Heart left ventricle (tissue), 16 donors: ENCODE measurements around the gene PIANP. TPM values are rescaled to one million over a fixed set of nuclear protein-coding genes. Genes with fewer than 3 reads are reported as not detected.
A peak's percentile ranks its signal among the peaks of the same experiment; 100 is the strongest.

Source experiments
- ATAC-seq, 4 donors: fragments of 200-7000 bp; cut with Tn5 transposase; one replicate each; pipeline ENCODE4 v1.9.1; 2020 to 2022; ENCODE audit warnings: moderate library complexity in 4 of 4, mild to moderate bottlenecking in 3 of 4, moderate number of reproducible peaks in 1 of 4
- DNase-seq, 5 donors: peaks; one replicate each; pipeline ENCODE4 v3.0.0-alpha.2; 2020
- H3K27ac ChIP-seq, 12 donors: fragments of 200-600 bp; sonication (generic) in 4 of 12; one replicate each; pipeline versions ENCODE4 v1.5.0 to v1.8.0; 2016 to 2022; ENCODE audit warnings: mild to moderate bottlenecking in 2 of 12
- H3K27me3 ChIP-seq, 9 donors: fragments of 200-600 bp; sonication (generic) in 2 of 9; one replicate each; pipeline versions ENCODE4 v1.5.1 to v1.8.0; 2016 to 2022; ENCODE audit warnings: mild to moderate bottlenecking in 3 of 9
- H3K36me3 ChIP-seq, 9 donors: fragments of 200-600 bp; sonication (generic) in 2 of 9; one replicate each; pipeline versions ENCODE4 v1.5.0 to v1.8.0; 2018 to 2022; ENCODE audit warnings: mild to moderate bottlenecking in 2 of 9
- H3K4me1 ChIP-seq, 12 donors: fragments of 200-600 bp; sonication (generic) in 4 of 12; one replicate each; pipeline versions ENCODE4 v1.5.0 to v1.8.0; 2016 to 2022; ENCODE audit warnings: mild to moderate bottlenecking in 3 of 12
- H3K4me3 ChIP-seq, 12 donors: fragments of 200-600 bp; sonication (generic) in 4 of 12; one replicate each; pipeline versions ENCODE4 v1.5.0 to v1.8.0; 2017 to 2022; ENCODE audit warnings: mild to moderate bottlenecking in 9 of 12, moderate library complexity in 4 of 12
- H3K9me3 ChIP-seq, 12 donors: fragments of 200-600 bp; sonication (generic) in 4 of 12; one replicate each; pipeline versions ENCODE4 v1.5.0 to v1.8.0; 2016 to 2022; ENCODE audit warnings: mild to moderate bottlenecking in 1 of 12
- POLR2A ChIP-seq, 2 donors: fragments of 450-650 bp; IDR thresholded peaks; one replicate each; pipeline ENCODE4 v1.6.1; 2017; ENCODE audit warnings: antibody characterized with exemption in 2 of 2, mild to moderate bottlenecking in 2 of 2, moderate library complexity in 2 of 2
- WGBS, 4 donors: extraction: QIAGEN DNeasy Blood & Tissue Kit in 2 of 4; methylation state at CpG; one replicate each; pipeline versions ENCODE4 v1.1.5 to v1.1.7; 2013 to 2018; 5-methylcytosine and 5-hydroxymethylcytosine counted together
- intact Hi-C, 10 donors: fragments of 100-400 bp; cut with DNase I; formaldehyde crosslinking; loops; one replicate each; pipeline versions ENCODE4 v1.11.1 to v1.14.2; 2022
- polyA plus RNA-seq, 2 donors: library from polyadenylated mRNA; stranded (reverse); fragments of 200-250 nt; gene quantifications; one replicate each; pipeline ENCODE4 v1.2.3, GENCODE V29; 2013
- total RNA-seq, 9 donors: library from RNA; depleted of rRNA in 2 of 9; stranded (reverse); fragments of >200 nt in 2 of 9; fragmentation: NEBNext Ultra II Directional in 3 of 9; extraction: Animal tissue kit (Norgen Biotek cat#: 25700) in 3 of 9; gene quantifications; one replicate each; pipeline versions ENCODE4 v1.1.0 to v1.2.4, GENCODE V29; 2016 to 2023
- TF ChIP-seq, protein P1 (sequence below), 12 donors: fragments of 200-600 bp; sonication (generic) in 4 of 12; IDR thresholded peaks; one replicate each; pipeline versions ENCODE4 v1.5.0 to v1.8.0; 2018 to 2022; ENCODE audit warnings: antibody characterized with exemption in 12 of 12, mild to moderate bottlenecking in 5 of 12
- donor health status: ischemic (EF 13 %, LVEDD 7.1; RV severe dilation, severe dysfunction).
- donor health status: healthy with polysubstance abuse.
- donor health status: DM: no; HTN: yes; CAD: no.
- donor health status: DM: no; HTN: no; CAD: no.
- donor health status: ischemic (EF 25% LVEDD 6.9; RV normal size, moderate dysfunction).
- donor health status: ischemic (EF 25% LVEDD 5.7; RV mildly dilated, moderate dysfunction).
- donor health status: healthy.
- donor health status: DM: yes; HTN: yes; CAD: no.
- donor health status: ischemic (EF 35%, LVEDD 5.7; RV mildly dilated, moderate dysfunction).
- donor health status: nonischemic (EF 11% LVEDD 7.7; RV severe dilation, severe dysfunction).
- donor health status: DM: yes; HTN: yes; CAD: no.
- donor health status: PGD.
- donor health status: ischemic (EF 29% LVEDD 5.4; RV normal size, mild dysfunction).
- donor health status: nonischemic (EF 23%, LVEDD 6.1; RV moderate dilation, normal function).

PIANP gene
- total and polyA plus RNA-seq, 11 donors, result 0.11 to 0.32 (median 0.22) TPM; not detected in 6

DNA sequence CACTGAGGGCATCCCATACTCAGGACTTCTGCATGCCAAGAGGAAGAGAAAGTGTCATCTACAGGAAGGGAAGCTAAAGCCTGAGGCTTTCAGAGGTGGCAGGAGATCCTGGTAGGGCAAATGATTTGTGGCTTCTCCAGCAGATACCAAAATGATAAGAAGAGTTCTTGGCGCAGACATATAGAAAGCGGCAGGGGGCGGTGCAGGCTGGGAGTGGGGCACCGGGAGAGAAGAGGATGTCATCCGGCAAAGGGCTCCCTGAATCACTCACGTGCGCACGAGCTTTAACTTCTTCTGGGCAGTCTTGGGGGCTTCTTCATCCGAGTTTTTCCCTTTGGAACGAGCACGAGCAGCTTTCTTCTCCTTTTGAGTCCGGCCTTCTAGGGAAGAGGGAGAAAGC, 48.2 kb downstream of the PIANP start:
- Histone ChIP-seq H3K4me3 (no peak overlapping the region), H3K9me3 (no peaks in the 10 kb centered on the region), H3K4me1 (peaks cover 0 to 22% (median 5%) of the 10 kb centered on the region in 12 donors), H3K27ac (peak overlapping the region in 1 of 12 donors; percentile 67), H3K36me3 (peaks cover 3 to 94% (median 81%) of the 10 kb centered on the region in 9 donors), H3K27me3 (no peaks in the 10 kb centered on the region)
- no peak for TF ChIP-seq POLR2A (IDR thresholded peaks at IDR 0.05)
- TF ChIP-seq, protein P1, sequence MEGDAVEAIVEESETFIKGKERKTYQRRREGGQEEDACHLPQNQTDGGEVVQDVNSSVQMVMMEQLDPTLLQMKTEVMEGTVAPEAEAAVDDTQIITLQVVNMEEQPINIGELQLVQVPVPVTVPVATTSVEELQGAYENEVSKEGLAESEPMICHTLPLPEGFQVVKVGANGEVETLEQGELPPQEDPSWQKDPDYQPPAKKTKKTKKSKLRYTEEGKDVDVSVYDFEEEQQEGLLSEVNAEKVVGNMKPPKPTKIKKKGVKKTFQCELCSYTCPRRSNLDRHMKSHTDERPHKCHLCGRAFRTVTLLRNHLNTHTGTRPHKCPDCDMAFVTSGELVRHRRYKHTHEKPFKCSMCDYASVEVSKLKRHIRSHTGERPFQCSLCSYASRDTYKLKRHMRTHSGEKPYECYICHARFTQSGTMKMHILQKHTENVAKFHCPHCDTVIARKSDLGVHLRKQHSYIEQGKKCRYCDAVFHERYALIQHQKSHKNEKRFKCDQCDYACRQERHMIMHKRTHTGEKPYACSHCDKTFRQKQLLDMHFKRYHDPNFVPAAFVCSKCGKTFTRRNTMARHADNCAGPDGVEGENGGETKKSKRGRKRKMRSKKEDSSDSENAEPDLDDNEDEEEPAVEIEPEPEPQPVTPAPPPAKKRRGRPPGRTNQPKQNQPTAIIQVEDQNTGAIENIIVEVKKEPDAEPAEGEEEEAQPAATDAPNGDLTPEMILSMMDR (IDR thresholded peaks at IDR 0.05), result no peak
- WGBS, 4 donors, result 91 to 92% (median 91%) methylated on average over 12 of the region's 12 CpGs
- no peak for ATAC-seq
- DNase-seq, result no peak
- intact Hi-C loops, result loop anchor here in 1 of 10 donors (5.0 kb wide), 1 partner anchor 35 kb away; no protein-coding TSS in a partner anchor

DNA sequence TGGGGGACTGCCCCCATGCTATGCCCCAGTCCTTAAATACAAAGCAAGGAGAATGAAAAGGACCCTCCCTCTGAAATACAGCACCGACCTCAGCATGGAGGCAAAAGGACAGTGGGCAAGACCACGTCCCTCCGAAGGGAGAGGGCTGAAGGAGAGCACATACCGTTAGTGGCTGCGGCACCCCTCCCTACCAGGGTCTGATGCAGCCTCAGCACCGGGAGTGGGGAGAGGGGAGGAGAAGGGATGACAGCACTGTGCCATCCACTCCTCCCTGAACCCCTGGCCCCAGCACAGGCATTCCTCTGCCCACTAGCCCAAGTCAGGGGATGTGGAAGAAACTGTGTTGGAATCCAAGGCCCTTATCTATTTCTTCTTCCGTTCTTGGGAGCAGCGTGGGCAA, 49.8 kb downstream of the PIANP start:
- Histone ChIP-seq H3K4me1 (peaks cover 0 to 29% (median 8%) of the 10 kb centered on the region in 12 donors), H3K36me3 (peaks cover 3 to 79% (median 66%) of the 10 kb centered on the region in 9 donors), H3K27me3 (no peaks in the 10 kb centered on the region), H3K4me3 (no peak overlapping the region), H3K27ac (no peak overlapping the region), H3K9me3 (no peaks in the 10 kb centered on the region)
- WGBS, 4 donors, result 81 to 85% (median 85%) methylated on average over 8 of the region's 8 CpGs
- TF ChIP-seq, protein P1 (IDR thresholded peaks at IDR 0.05), result no peak
- TF ChIP-seq POLR2A (IDR thresholded peaks at IDR 0.05), result no peak
- intact Hi-C loops, result loop anchor here in 1 of 10 donors (5.0 kb wide), 1 partner anchor 34 kb away; no protein-coding TSS in a partner anchor
- ATAC-seq (no peak), DNase-seq (no peak)

DNA sequence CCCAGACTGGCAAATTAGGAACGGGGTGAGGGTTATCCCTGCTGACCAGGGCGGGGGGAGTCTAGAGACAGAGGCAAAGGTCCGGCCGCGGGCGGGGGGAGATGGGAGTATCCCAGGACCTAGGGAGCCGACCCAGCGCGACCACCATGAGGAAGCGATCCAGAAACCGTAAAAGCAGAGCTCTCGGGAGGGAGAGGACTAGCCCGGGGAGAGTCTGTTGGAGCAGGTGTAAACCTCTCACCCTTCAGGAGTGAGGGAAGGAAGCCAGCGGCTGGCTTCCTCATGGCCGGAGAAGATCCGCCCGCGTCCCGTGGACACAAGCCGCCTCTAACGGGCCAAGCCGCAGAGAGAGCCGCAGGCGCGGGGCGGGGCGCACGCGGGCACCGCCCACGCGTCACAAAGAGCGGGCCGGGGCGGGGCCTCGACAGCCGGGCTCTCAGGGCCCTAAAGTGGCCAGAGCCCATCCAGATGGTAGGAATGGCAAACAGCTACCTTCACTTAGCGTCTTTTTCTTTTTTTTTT, 53.5 kb downstream of the PIANP start, which contains the start of gene ACRBP:
Gene ACRBP (minus strand): TSS at position 350 of the 522 bp plus-strand sequence. CDS start 66 bp downstream, at position 284.
- Histone ChIP-seq H3K9me3 (peaks cover 0 to 10% (median 0%) of the 10 kb centered on the region in 12 donors), H3K4me3 (peak within 1 kb of the TSS; percentile 3 to 65 (median 56)), H3K27me3 (no peaks in the 10 kb centered on the region), H3K27ac (peak within 1 kb of the TSS in 11 of 12 donors; percentile 19 to 81 (median 62)), H3K36me3 (peaks cover 3 to 42% (median 36%) of the 10 kb centered on the region in 9 donors), H3K4me1 (peaks cover 0 to 43% (median 2%) of the 10 kb centered on the region in 12 donors)
- ATAC-seq (peak; percentile 77 to 97 (median 92)), DNase-seq (peak; percentile 80 to 91 (median 87))
- intact Hi-C loops, result loop anchor here in 2 of 10 donors (2.0 to 10.0 kb wide), 2 partner anchors 16 to 82 kb away; partner anchors contain the start of genes ING4 (in 1 of the 2) and NOP2 (in 1 of the 2)
- peak in 1 of 2 donors; percentile 37 for TF ChIP-seq POLR2A (IDR thresholded peaks at IDR 0.05)
- TF ChIP-seq, protein P1 (IDR thresholded peaks at IDR 0.05), result no peak
- WGBS, 4 donors, result 3 to 6% (median 4%) methylated on average over 33 to 38 of the region's 38 CpGs
